ENCODE measurements around the gene MCRS1.
"Not testable (repeated sequence)": the region's sequence is repeated elsewhere in the genome, so short reads cannot be mapped to it uniquely, and the experiment has no call there.

Gene MCRS1

DNA sequence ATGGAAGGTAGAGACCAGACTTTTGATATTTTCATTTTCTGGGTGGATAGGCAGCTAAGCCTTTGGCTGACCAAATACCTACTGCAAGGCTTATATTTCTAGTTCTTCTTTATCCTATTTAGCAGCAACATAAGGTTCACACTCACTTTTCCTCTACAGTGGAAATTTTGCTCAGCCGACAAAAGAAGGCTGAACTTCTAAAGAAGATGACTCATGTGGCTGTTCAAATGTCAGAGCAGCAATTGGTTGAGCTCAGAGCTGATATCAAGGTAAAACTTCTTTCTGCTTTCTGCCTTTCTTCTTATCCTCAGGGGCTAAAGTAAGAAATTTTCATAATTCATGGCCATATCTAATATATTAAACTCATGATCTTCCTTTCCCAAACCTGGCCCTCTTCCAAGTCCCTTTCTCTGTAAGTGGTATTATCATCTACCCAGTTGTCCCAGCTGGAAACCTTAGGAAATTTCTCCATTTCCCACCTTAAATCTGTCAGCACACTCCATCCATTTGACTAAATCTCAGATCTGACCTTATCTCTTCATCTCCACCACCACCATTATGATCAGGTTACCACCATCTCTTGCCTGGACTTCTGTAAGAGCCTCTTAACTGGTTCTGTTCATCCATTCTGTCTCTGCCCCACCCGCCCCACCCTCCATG is 48.9 kb downstream of the MCRS1 start:
- DNase-seq (ENCODE audit: low spot score): no peak

DNA sequence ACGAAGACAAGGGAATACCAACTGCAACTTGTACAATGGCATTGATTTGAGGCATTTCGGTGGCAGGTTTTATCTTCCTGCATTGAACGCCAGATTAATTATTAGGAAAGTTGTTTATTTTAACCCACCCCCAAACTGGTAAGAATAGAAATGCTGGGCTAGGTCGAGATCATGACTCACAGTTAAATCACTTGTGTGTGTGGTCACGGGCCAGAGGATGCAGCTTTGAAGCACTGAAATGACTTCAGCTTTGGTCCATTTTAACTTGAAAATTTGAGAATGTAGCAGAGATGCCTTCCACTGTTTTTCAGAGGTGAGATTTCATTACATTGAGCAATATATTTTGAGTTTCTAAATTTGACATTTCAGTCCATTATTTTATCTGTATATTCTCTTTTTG is 52.7 kb downstream of the MCRS1 start:
- DNase-seq (ENCODE audit: low spot score): no peak

DNA sequence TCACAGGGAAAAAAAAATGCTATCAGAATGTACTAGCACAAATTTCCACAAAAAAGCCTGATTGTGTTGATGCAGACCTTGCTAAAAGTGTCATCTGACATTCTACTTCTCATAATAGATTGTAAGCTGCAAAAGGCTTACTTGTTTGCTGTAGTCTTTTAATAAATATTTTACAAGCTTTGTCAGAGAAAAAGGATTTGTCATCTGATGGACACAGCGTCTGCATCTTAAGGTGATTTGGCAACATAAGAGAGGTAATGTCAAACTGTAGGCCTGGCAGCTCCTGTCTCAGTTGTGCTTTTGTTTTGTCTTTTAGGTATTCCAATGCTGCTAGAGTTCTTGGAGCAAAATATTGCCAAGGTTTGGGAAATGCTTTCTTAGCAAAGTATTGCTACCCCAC is 55.4 kb downstream of the MCRS1 start:
- DNase-seq (ENCODE audit: low spot score): no peak

DNA sequence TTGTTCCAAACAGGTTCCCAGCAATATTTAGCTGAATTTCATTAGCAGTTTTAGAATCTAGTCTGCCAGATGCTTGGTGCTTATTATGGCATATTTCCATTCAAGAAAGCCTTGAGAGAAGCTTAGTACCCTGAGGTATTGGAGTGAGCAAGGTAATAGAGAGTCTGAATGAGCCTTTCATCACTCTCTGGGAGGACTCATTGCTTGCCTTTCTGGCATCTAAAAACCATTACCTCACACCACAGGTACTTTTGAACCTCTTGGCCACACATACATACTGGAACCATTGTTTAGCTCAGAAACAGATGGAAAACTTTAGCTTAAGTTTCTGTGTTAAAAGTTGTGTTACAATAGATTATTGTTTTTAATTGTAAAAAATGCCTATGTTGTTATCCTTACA is 56.5 kb downstream of the MCRS1 start:
- no peak for DNase-seq (ENCODE audit: low spot score)

DNA sequence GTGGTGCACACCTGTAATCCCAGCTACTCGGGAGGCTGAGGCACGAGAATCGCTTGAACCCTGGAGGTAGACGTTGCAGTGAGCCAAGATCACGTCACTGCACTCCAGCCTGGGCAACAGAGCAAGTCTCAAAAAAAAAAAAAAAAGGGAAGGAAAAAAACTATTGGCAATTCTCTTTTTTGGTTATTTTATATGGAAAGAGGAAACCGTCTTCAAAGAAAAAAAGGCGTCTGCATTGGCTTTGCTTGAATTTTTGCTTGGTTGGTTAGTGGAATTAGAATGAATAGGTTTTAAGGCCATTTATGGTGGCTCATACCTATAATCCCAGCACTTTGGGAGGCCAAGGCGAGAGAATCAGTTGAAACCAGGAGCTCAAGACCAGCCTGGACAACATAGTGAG is 58.3 kb downstream of the MCRS1 start:
- not testable (repeated sequence) for DNase-seq (ENCODE audit: low spot score)

Data from cerebellar cortex (tissue), 1 donor.